Left ventricle myocardium superior (tissue), 1 donor: Measurements from ENCODE around the gene SSNA1. TPM values are rescaled to one million over a fixed set of nuclear protein-coding genes. Genes with fewer than 3 reads are reported as not detected.

Experiments used
- ATAC-seq: fragments of 200-7000 bp; cut with Tn5 transposase; one replicate; pipeline ENCODE4 v1.9.1; 2020; ENCODE audit warnings: mild to moderate bottlenecking, moderate library complexity
- DNase-seq: peaks from one replicate; pipeline ENCODE4 v3.0.0-alpha.2; 2020
- intact Hi-C: fragments of 100-400 bp; cut with micrococcal nuclease; formaldehyde crosslinking; loops from one replicate; pipeline ENCODE4 v1.11.0; 2022
- total RNA-seq: library from RNA; stranded (reverse); fragmentation: NEBNext Ultra II Directional; extraction: Animal tissue kit (Norgen Biotek cat#: 25700); gene quantifications from one replicate; pipeline ENCODE4 v1.2.1, GENCODE V29; 2021
- donor health status: DM: no; HTN: yes; CAD: no; lungs with severe emphysema.

Gene SSNA1
- total RNA-seq, 1 donor from 2014 or later: 77.7 TPM

- no peak for ATAC-seq
- intact Hi-C loops: no loop called here
- no peak for DNase-seq
These were observed 21.9 kb upstream of the SSNA1 start for GRCh38 chr9:137166380-137167229.

GRCh38 chr9:137167277-137167746 lies 21.2 kb upstream of the SSNA1 start:
- intact Hi-C loops: no loop called here
- DNase-seq: no peak

GRCh38 chr9:137167747-137168572 lies 20.5 kb upstream of the SSNA1 start:
- peak; percentile 6 for ATAC-seq
- DNase-seq: peak; percentile 30
- intact Hi-C loops: no loop called here

More at GRCh38 chr9:137167277-137167746, 21.2 kb upstream of the SSNA1 start:
- ATAC-seq: no peak

- ATAC-seq (peak; percentile 7), DNase-seq (no peak)
- intact Hi-C loops: no loop called here
These were observed 19.9 kb upstream of the SSNA1 start for GRCh38 chr9:137168573-137168903.

- intact Hi-C loops: no loop called here
- DNase-seq (peak; percentile 62), ATAC-seq (peak; percentile 65)
These were observed 19.3 kb upstream of the SSNA1 start for GRCh38 chr9:137168904-137169856.

DNA sequence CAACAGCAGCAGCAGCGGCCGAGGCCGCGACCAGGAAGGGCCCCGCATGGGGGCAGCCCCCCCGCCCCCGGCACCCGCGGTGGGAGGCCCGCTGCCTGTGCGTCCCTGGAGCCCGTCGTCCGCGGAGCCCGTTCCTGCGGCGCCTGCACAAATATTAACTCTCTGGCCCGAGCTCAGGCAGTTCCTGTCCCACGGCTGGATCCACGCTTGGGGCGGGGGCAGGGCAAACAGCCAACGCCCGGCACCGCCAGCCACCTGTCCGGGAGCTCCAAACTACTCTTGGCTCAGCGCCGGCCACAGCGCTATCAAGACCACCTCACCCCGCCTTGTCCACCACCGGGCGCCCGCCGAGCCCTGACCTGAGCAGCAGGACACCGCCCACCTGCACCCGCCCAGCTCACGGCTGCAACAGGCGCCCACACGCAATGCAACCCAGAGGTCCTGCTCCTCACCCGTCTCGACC lies 18.5 kb upstream of the SSNA1 start, which contains the start of gene LRRC26:
LRRC26 (minus strand) TSS at position 156 of the 463 bp plus-strand sequence; CDS start at position 48, 108 bp downstream.
- intact Hi-C loops: no loop called here
- DNase-seq (no peak), ATAC-seq (no peak)

DNA sequence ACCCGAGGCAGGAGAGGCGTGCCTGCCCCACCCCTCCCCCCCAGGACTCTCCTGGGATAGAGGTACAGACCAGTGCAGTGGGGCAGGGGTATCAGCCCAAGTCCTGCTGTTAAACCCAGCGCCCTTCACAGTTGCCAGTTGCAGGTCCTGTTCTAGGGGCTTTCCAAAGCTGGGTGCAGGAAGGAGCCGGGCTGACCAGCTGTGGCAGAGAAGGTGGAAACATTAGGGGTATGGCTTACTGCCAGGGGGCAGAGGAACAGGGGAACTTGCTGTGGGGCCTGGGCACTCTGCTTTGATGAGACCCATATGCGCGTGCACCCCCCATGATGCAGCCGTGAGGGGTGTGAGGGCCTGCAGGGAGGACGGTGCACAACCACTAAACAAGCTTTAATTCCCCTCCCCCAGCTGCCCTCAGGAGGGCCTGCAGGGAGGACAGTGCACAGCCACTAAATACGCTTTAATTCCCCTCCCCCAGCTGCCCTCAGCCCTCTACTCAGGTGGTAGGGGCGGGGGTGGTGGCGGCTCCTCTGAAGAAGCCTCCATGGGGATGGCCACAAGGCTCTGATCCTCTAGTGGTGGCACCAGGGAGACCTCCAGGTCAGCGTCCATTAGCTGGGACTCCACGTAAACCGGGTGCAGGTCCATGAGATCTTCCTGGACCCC lies 17.9 kb upstream of the SSNA1 start:
- DNase-seq (no peak), ATAC-seq (no peak)
- intact Hi-C loops: no loop called here

GRCh38 chr9:137171149-137171900 lies 17.2 kb upstream of the SSNA1 start:
- DNase-seq: no peak
- ATAC-seq: no peak
- intact Hi-C loops: no loop called here

GRCh38 chr9:137172901-137173795 lies 15.3 kb upstream of the SSNA1 start:
- DNase-seq: no peak
- intact Hi-C loops: no loop called here
- no peak for ATAC-seq

DNA sequence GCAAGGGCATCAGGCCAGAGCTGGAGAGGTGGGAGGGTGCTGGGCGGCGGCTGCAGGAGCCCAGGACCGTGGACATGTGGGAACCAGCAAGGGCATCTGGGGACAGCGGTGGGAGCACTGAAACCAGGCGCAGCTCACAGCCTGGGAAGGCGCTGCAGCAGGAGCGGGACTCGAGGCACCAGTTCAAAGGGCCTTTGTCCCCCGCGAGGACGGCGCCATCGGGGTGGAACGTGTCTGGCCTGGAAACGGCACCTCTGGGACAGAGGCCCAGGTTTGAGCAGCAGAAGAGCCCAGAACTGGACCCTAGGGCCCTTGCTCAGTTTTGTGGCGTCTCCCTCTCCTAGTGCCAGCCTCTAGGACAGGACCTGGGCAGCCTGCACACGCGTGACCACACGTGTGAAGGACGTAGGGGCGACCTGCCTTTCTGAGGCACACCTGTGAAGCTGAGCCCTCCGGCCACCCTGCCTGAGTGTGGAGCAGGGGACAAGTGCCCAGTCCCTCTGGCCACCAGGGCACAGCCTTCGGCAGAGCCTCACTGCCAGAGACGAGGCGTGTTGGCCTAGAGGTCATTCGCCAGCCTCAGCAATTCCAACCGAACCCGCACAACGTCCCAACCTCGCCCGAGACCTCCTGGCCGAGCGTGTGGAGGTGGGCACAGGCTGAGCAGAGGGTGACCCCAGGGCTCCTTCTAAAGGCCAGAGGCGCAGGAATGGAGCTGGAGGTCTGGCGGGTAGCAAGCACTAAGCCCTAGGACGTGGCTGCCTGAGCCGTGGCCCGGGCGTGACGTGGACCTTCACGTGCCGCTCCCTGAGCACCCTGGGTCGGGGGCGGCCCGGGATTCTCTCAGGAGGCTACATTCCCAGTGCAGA lies 14.4 kb upstream of the SSNA1 start:
- no peak for DNase-seq
- intact Hi-C loops: no loop called here
- ATAC-seq: no peak

DNA sequence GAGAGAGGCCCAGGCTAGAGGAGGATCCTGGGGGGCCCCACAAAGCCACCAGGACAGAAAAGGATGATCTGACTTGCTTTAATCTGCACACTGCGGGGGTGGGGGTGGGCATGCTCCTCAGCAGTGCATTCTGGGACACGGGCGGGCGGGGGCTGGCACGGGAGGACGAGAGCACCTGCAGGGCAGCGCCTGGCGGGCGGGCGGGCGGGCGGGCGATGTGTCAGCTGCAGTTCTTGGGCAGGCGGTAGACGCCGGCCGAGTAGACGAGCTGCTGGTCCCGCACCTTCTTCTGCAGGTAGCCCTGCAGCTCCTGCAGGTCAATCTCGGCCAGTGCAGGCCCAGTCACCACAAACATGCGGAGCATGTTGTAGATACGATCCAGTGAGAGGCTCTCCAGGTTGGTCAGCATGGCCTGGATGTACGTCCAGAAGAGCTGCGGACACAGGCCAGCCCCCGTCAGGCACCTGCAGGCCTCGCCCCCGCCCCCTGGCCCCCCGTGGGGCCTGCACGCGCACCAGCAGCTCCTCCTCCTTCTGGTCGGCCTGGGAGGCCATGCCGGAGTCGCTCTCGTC lies 13.7 kb upstream of the SSNA1 start:
- no peak for ATAC-seq
- intact Hi-C loops: no loop called here
- no peak for DNase-seq

DNA sequence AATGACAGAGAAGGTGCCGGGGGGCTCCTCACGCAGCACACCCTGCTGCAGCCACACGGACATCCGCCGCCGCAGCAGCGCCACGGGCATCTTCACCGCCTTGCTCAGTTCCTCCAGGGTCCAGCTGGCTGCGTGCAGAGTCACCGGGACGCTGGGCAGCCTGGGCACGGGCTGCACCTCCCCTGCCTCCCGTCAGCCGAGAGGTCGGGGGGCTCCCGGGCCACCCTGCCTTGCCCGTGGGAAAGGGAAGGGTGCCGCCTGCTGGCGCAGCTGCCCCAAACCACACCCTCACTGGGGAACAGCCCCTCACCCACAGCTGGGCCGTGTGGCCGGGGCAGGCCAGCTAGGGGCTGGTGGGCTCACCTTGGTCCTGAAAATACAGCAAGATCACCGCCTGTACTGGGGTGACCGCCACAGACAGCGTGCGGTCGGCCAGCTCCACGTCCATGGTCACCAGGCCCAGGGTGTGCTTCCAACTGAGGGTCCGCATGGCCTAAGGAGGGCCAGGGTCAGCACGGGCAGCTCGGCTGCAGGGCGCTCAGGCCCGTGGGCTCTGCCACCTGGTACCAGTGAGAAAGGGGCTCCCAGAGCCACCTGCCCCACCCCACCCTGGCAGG lies 13.0 kb upstream of the SSNA1 start:
- DNase-seq (no peak), ATAC-seq (peak; percentile 16)
- intact Hi-C loops: no loop called here

- ATAC-seq: peak; percentile 39
- intact Hi-C loops: no loop called here
- no peak for DNase-seq
These were observed 11.9 kb upstream of the SSNA1 start for GRCh38 chr9:137176302-137177182.
